Loucy (cell line): ENCODE measurements around the gene RFX1.

Experiments used
- CTCF ChIP-seq: fragments of 200-600 bp; sonication (generic); conservative IDR thresholded peaks from 2 replicates; pipeline ENCODE4 v1.5.1; 2014; ENCODE audit warnings: mild to moderate bottlenecking, antibody characterized with exemption, low read length
- EZH2phosphoT487 ChIP-seq: fragments of 200-600 bp; IDR thresholded peaks from 2 replicates; pipeline ENCODE4 v1.6.1; 2018; ENCODE audit warnings: antibody characterized with exemption, mild to moderate bottlenecking, moderate library complexity, borderline replicate concordance

DNA sequence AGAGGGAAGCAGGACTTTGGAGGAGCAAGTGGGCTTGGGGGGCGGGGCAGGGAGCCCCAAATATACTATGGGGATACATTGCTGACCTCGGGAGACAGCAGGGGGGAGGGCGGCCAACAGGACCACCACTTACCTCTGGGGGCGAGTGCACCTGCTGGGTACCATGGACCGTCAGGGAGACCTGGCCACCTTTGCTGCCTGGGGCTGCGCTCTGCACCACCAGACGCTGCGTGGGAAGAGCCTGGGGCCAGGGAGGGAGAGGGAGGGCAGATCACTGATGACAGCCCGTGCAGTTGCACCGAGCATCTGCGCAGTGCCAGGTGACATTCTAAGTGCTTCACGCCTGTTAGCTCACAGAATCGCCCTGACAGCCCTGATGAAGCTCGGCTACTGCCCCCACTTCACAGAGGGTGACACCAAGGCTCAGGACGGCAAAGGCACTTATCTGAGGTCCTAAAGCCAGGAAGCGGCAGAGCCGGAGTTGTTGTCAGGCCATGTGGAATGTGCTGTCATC lies 24.1 kb downstream of the RFX1 start:
- TF ChIP-seq CTCF (no peak), EZH2phosphoT487 (no peak)
